ENCODE results near the gene KLC4. TPM values are rescaled to one million over a fixed set of nuclear protein-coding genes. Genes with fewer than 3 reads are reported as not detected.

Gene KLC4
- total RNA-seq, 1 donor from 2014 or later = 16.7 TPM

DNA sequence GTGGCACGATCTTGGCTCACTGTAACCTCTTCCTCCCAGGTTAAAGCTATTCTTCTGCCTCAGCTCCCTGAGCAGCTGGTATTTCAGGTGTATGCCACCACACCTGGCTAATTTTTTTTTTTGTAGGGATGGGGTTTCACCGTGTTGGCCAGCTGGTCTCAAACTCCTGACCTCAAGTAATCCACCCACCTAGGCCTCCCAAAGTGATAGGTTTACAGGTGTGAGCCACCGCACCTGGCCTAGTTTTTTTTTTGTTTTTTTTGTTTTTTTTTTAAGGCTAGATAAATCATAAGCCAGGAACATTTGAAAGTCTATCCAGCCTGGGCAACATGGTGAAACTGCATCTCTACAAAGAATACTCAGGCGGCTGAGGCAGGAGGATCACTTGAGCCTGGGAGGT is 27.1 kb upstream of the KLC4 start:
- no peak for DNase-seq (ENCODE audit: low read depth, low spot score)
- no peak overlapping the region for H3K27ac Mint-ChIP-seq (ENCODE audit: unreplicated experiment)
- H3K36me3 Mint-ChIP-seq (ENCODE audit: low read depth) = peaks cover 22% of the 10 kb centered on the region
- no peaks in the 10 kb centered on the region for H3K27me3 Mint-ChIP-seq (ENCODE audit: low read depth)
- peaks cover 4% of the 10 kb centered on the region for H3K4me1 Mint-ChIP-seq
- no peak for TF ChIP-seq CTCF (conservative IDR thresholded peaks at IDR 0.05)
- H3K9me3 Mint-ChIP-seq = no peaks in the 10 kb centered on the region
- H3K4me3 Mint-ChIP-seq = no peak overlapping the region

GRCh38 chr6:43033496-43034189 is 25.8 kb upstream of the KLC4 start:
- DNase-seq (ENCODE audit: low read depth, low spot score) = no peak
- Mint-ChIP-seq H3K36me3 (ENCODE audit: low read depth) (peaks cover 21% of the 10 kb centered on the region), H3K4me1 (no peaks in the 10 kb centered on the region), H3K27ac (ENCODE audit: unreplicated experiment) (no peak overlapping the region), H3K4me3 (peak overlapping the region; percentile 1), H3K27me3 (ENCODE audit: low read depth) (no peaks in the 10 kb centered on the region), H3K9me3 (no peaks in the 10 kb centered on the region)
- no peak for TF ChIP-seq CTCF (conservative IDR thresholded peaks at IDR 0.05)

DNA sequence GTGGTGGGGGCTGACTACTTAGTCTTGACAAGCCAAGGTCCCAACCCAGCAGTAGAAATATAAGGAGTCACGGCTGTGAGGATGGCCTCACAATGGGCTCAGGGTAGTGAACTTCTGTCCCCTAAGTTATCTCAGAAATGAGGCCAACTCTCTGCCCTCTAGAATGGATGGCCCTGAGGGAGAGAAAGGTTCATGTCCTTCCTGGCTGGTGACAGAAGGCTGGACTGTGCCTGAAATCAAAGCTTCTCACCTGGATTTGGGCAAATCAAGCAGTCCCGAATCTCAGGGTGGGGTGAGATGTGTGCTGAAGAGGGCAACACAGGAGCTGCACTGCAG is 25.3 kb upstream of the KLC4 start:
- Mint-ChIP-seq H3K36me3 (ENCODE audit: low read depth) (peaks cover 23% of the 10 kb centered on the region), H3K4me3 (no peak overlapping the region), H3K27ac (ENCODE audit: unreplicated experiment) (no peak overlapping the region), H3K4me1 (no peaks in the 10 kb centered on the region), H3K27me3 (ENCODE audit: low read depth) (no peaks in the 10 kb centered on the region), H3K9me3 (no peaks in the 10 kb centered on the region)
- DNase-seq (ENCODE audit: low read depth, low spot score) = no peak
- TF ChIP-seq CTCF (conservative IDR thresholded peaks at IDR 0.05) = no peak

DNA sequence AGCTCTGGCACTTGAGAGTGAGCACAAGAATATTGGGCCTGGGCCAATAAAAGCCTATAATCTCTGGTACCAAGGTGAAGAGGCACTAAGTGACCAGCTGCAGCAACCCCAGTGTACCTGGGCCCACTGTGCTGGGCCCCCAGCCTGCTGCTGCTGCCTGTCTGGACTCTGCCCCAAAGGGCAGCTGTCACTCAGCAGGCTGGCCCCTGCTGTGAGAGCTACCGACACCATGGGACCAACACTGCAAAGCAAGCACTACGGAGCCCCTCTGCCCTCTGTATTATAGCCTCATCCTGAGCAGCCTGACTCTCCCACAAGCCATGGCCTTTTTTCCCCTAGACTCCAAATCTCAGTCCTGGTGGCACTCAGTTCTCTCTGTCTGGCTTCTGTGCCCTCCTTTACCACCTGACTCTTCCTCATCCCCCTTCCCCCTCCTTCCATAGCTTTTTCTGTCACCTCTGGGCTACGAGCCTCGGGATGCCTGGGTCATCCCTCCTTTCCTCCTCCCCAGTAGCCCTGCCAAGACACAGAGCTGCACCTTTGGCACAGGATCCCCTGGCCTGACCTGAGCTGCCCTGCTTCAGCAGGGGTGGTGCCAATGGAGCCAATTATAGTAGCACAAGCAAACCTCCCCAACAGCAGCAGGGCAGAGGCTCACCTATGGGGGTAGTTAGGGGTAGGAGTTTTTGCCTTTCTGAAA is 23.8 kb upstream of the KLC4 start:
- Mint-ChIP-seq H3K9me3 (no peaks in the 10 kb centered on the region), H3K27ac (ENCODE audit: unreplicated experiment) (no peak overlapping the region), H3K4me3 (no peak overlapping the region), H3K4me1 (no peaks in the 10 kb centered on the region), H3K36me3 (ENCODE audit: low read depth) (peaks cover 16% of the 10 kb centered on the region), H3K27me3 (ENCODE audit: low read depth) (no peaks in the 10 kb centered on the region)
- DNase-seq (ENCODE audit: low read depth, low spot score) = no peak
- TF ChIP-seq CTCF (conservative IDR thresholded peaks at IDR 0.05) = no peak

GRCh38 chr6:43036712-43037111 is 22.7 kb upstream of the KLC4 start:
- no peaks in the 10 kb centered on the region for H3K27me3 Mint-ChIP-seq (ENCODE audit: low read depth)
- no peaks in the 10 kb centered on the region for H3K9me3 Mint-ChIP-seq
- no peak for DNase-seq (ENCODE audit: low read depth, low spot score)
- no peak overlapping the region for H3K27ac Mint-ChIP-seq (ENCODE audit: unreplicated experiment)
- no peak for TF ChIP-seq CTCF (conservative IDR thresholded peaks at IDR 0.05)
- no peak overlapping the region for H3K4me3 Mint-ChIP-seq
- H3K4me1 Mint-ChIP-seq = no peaks in the 10 kb centered on the region
- peaks cover 16% of the 10 kb centered on the region for H3K36me3 Mint-ChIP-seq (ENCODE audit: low read depth)

All from neural crest cell (in vitro differentiated cells).